ENCODE data around the gene TNS1.

The TNS1 gene

DNA sequence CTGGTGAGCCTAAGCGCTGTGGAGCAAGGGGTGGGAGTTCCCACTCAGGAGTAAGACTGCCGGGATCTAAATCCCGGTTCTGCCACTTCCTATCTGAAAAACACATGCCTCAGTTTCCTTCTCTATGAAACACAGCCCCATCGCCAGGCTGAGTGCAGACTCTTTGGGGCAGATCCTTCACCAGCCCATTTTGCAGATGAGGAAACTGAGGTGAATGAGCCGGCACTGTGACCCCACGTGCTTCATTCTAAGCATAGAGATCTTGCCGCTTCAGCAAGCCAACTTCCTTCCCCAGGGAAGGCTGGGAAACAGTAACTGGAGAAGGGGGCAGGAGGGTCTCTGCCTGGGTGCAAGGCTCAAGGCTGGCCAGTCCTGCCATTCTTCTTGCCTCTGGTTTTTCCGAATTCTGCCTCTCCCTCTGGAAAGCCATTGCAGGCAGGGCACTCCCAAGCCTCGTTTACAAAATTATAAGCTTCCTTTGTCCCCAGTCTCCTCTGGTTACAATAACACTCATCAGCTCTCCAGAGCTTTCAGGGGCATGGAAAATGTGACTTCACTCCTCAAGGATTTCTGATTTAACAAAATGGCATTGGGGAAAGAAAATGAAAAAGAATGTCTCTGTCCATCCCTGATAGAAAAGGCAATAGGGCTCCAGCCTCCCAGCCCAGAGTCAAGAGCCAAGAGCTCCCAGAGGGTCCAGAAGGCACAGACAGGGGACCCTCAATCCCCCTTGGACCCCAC, 249.2 kb downstream of the TNS1 start:
- DNase-seq, result no peak

DNA sequence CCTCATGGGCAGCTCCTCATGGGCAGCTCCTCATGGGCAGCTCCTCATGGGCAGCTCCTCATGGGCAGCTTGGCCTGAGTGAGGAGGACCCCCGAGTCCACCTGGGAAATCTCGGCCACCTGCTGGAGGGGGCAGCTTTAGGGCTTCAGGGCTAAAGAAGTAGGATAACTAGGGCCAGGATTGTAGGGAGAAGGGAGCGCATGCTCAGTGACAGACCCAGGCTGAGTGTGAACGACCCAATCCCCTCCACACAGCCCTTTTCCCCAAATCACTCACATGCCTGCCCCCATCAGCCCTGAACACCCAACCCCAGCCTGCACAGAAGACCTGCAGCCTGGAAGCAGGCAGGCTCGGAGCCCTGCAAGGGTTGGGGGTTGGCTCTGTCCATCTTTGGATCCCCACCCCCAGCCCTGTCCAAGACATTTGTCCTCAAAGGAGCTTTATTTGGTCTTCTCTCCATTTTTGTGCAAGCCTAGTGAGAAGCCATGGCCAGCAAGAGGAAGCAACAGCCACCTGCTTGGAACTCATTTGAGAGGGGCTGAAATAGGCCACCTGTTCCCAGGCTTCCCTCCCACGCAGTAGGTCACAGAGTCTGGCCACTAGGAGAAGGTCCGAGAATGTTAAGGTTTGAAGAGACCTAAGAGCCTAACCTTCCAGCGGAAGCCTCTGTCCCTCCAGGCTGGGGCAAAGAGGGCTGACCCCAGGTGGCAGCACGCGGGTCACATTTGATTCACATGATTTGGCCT, 249.9 kb downstream of the TNS1 start:
- DNase-seq, result no peak

GRCh38 chr2:217751952-217752351, 250.8 kb downstream of the TNS1 start:
- no peak for DNase-seq

DNA sequence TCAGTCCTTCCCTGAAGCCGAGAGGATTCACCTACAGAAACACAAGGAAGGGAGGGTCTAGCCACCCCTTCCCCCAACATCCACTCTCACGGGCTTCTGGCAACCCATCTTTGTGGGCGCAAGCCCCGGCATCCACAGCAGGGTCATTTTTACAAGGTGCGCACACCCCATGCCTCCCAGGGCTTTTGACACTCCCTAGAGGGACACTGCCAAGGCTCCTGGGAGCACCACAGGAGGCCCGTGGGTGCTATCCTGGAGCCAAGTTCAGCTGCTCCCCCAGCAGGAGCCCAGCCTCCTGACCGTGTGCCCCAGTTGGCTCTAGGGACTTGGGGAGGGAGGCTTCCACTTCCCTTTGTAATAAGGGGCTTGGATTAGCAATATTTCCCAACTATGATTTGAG, 251.6 kb downstream of the TNS1 start:
- DNase-seq, result no peak
